Muscle of arm (tissue), 12 donors: ENCODE data around the gene SRSF4. TPM values are rescaled to one million over a fixed set of nuclear protein-coding genes. Genes with fewer than 3 reads are reported as not detected.
"Not testable (repeated sequence)": the region's sequence is repeated elsewhere in the genome, so short reads cannot be mapped to it uniquely, and the experiment has no call there.

Experiments used
- DNase-seq: peaks from one replicate; pipeline ENCODE4 v3.0.0-alpha.2; 2013
- polyA plus RNA-seq, 12 donors: library from polyadenylated mRNA; unstranded; fragments of 120-200 nt; gene quantifications; one replicate each; pipeline ENCODE4 v1.2.1, GENCODE V29; 2013; ENCODE audit not compliant: insufficient read length in 12 of 12

The SRSF4 gene
- polyA plus RNA-seq, 12 donors, result 50.8 to 138 (median 63.4) TPM

- DNase-seq, result no peak
These were observed 11.7 kb downstream of the SRSF4 start for GRCh38 chr1:29169976-29170375.

- no peak for DNase-seq
These were observed 13.8 kb downstream of the SRSF4 start for GRCh38 chr1:29167904-29168303.

GRCh38 chr1:29166291-29166878 lies 15.3 kb downstream of the SRSF4 start:
- DNase-seq, result no peak

GRCh38 chr1:29164588-29164987 lies 17.1 kb downstream of the SRSF4 start:
- no peak for DNase-seq

- DNase-seq, result no peak
These were observed 19.1 kb downstream of the SRSF4 start for GRCh38 chr1:29162476-29163138.

GRCh38 chr1:29162025-29162424 lies 19.7 kb downstream of the SRSF4 start:
- DNase-seq, result no peak

- DNase-seq, result no peak
These were observed 21.9 kb downstream of the SRSF4 start for GRCh38 chr1:29159773-29160172.

- DNase-seq, result no peak
These were observed 24.5 kb downstream of the SRSF4 start for GRCh38 chr1:29157269-29157601.

GRCh38 chr1:29156543-29157268 lies 25.0 kb downstream of the SRSF4 start:
- no peak for DNase-seq

- DNase-seq, result no peak
These were observed 29.5 kb downstream of the SRSF4 start for GRCh38 chr1:29152046-29152805.

- not testable (repeated sequence) for DNase-seq
These were observed 31.4 kb downstream of the SRSF4 start for GRCh38 chr1:29150346-29150745.

GRCh38 chr1:29148656-29149491 lies 32.8 kb downstream of the SRSF4 start:
- no peak for DNase-seq

GRCh38 chr1:29145739-29146437 lies 35.8 kb downstream of the SRSF4 start:
- no peak for DNase-seq

GRCh38 chr1:29144178-29144577 lies 37.5 kb downstream of the SRSF4 start:
- no peak for DNase-seq

- no peak for DNase-seq
These were observed 39.0 kb downstream of the SRSF4 start for GRCh38 chr1:29142714-29143113.

GRCh38 chr1:29136391-29136915 lies 45.2 kb downstream of the SRSF4 start:
- no peak for DNase-seq

GRCh38 chr1:29134695-29135028 lies 47.0 kb downstream of the SRSF4 start:
- DNase-seq, result no peak

- no peak for DNase-seq
These were observed 47.6 kb downstream of the SRSF4 start for GRCh38 chr1:29133861-29134694.

- DNase-seq, result not testable (repeated sequence)
These were observed 50.6 kb downstream of the SRSF4 start for GRCh38 chr1:29131056-29131455.

GRCh38 chr1:29129916-29130315 lies 51.8 kb downstream of the SRSF4 start:
- DNase-seq, result no peak
